GM18858 (cell line): ENCODE measurements around the gene FEV.

Experiments used
- ATAC-seq: cut with Tn5 transposase; IDR thresholded peaks from one replicate; pipeline ENCODE4 v1.9.1; 2021; ENCODE audit not compliant: unreplicated experiment

Gene FEV

GRCh38 chr2:219017201-219017931 is 32.4 kb upstream of the FEV start:
- ATAC-seq, result no peak

DNA sequence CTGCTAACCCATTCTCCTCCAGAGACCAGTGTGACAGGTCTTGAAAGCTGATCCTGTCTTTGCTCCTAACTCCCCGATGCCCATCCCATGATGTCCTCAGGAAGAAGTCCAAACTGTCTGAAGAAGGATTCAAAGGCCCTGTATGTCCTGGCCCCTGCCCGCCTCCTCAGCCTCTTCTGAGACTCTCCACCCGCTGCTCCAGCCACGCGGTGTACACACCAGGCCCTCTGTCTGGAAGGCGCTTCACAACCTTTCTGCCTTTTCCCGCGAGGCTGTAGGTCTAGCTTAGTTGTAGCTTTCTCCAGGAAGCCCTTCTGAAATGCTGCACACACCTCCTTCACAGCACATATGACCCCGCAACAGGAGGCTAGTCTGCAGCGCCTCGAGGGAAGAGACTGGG is 31.7 kb upstream of the FEV start:
- no peak for ATAC-seq

- ATAC-seq, result no peak
Observed at GRCh38 chr2:219010873-219011272, 25.9 kb upstream of the FEV start.

- ATAC-seq, result no peak
Observed at GRCh38 chr2:219010162-219010756, 25.3 kb upstream of the FEV start.

- no peak for ATAC-seq
Observed at GRCh38 chr2:219009294-219009693, 24.3 kb upstream of the FEV start.

DNA sequence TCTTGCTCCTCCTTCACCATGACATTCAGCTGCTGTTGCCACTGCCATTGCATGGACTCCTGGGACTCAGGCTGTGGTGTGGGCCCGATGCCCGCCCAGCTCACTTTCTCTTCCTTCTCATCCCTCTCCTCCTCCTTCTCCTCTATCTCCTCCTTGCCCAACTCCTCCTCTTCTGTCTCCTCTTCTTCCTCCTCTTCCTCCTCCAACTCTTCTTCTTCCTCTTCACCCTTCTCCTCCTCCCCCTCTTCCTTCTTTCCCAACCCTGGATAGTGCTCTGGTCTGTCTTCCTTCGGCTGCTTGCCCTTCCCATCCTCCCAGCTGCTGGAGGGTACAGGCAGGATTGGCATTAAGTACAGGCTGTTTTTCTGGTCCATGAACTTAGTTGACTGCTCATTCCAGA is 19.0 kb upstream of the FEV start:
- no peak for ATAC-seq

DNA sequence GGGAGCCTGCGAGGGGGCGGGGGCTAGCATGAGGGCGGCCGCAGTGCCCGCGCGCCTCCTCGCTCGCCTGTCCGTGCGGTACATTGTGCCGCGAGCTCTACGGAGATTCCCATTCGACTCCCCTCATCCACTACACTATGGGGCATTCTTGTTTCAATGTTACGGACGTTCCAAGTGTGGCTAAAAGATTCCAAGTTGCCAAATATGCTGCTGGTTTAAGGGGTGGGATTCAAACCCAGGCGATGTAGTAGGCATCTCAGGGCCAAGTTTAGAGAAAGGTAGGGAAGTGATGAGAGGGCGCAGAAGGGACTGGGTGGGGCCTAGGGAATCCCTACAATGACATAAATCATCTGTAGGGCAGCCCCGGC is 18.3 kb upstream of the FEV start:
- ATAC-seq, result no peak

DNA sequence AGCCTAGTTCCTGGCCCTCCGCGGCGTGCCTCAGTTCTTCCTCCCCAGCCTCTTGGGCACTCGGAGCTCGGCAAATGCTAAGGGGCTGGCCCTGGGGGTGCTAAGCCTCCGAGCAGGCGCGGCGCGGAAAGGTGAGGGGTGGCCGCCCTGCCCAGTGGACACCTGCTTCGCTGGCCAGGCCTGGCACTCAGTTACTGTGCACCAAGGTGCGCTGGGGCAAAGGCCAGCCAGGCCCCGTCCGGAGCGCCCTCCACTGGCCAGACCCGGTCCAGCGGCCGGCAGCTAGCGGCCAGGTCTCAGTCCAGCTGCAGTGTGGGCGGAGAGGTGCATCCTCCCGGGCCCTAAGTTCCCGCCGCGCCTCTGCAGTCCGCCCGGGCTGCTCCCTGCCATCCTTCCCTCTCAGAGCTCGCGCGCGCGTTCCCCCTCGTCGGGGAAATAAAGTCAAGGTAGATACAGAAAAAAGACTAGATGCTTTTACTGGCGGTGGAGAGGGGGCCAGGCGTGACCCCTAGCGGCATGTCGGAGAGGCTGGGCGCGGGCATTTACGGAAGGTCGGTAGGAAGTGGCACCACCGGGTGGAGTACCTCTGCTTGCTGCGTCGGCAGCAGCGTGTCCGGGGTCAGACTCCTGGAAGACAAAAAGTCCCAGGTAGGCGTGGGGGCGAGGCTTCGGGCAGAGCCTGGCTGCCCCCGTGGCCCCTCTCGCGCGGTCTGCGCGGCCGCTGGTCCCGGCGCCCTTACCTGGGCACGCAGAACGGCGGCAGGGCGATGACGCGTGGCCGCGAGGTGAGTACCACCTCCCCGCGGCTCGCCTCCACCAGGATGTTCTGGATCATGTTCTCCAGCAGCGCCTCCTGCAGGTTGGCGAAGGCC is 17.6 kb upstream of the FEV start:
- ATAC-seq, result no peak

DNA sequence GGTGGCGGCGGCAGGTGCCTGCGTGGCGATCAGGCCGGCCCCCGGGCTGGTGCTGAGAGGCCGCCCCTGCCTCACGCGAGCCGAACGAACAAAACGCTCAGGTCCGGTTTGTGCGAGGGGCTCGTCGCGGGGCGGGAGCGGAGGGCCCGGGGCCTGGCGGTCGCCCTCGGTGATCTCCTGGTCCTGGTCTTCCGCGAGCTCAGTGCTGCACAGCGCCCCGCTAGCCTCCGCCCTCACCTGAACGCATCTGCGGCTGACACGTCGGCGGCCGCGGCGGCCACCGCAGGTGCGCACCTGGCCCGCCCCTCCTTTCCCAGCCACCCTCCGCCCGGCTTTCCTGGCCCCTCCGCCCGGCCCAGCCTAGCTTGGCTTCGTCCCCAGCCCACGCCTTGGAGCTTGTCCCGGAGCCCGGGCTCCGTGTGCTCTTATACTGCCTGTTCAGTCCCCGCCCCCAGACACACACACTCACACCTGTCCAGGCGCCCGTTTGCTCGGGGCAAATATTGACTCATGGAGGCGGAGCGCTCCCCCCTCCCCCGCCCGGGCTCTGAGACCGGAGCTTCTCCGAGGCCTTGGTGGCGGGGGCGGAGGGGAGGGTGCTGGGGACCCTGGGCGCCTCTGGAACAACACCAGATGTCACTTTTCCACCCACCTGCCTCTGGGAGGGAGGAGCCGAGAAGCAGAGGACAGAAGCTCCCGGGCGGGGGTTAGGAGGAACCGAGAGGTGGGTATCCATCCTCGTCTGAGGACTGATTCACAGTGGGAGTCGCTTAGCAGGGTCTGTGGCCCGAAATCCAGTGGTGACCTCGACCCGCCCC is 16.8 kb upstream of the FEV start:
- ATAC-seq, result no peak

- no peak for ATAC-seq
Observed at GRCh38 chr2:219001100-219001576, 16.2 kb upstream of the FEV start.

- no peak for ATAC-seq
Observed at GRCh38 chr2:219000569-219000960, 15.6 kb upstream of the FEV start.

DNA sequence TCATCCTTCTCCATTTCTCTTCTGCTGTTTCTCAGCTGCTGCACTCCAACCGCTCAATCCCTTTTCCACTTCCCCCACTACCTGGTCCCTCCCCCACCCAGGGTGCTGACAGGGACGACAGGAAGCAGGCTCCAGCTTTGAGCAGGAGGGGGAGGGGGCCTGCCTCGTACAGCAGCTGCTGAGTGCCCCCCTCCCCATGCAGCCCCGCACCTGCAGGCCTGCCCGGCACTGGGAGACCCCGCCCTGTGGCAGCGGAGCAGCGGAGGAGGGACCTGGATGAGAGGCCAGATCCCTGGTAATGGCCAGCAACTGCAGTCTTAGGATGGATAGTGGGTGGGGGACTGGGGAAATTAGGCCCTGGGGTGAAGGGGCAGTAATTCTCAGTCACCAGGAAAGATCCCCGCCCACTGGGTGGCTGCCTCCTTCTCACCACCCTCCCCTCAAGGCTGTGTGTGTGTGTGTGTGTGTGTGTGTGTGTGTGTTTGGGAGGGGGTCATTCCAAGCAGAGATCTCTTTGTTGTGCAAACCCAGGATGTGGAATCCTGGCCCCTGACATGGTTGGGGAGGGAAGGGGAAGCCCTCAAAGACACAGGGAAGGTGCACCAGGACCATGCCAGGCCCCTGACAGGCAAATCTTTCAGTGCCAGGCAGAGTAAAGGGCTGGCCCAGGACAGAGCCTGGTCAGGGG is 15.0 kb upstream of the FEV start:
- ATAC-seq, result no peak

GRCh38 chr2:218999021-218999880 is 14.3 kb upstream of the FEV start:
- no peak for ATAC-seq

GRCh38 chr2:218998414-218999002 is 13.5 kb upstream of the FEV start:
- ATAC-seq, result no peak

DNA sequence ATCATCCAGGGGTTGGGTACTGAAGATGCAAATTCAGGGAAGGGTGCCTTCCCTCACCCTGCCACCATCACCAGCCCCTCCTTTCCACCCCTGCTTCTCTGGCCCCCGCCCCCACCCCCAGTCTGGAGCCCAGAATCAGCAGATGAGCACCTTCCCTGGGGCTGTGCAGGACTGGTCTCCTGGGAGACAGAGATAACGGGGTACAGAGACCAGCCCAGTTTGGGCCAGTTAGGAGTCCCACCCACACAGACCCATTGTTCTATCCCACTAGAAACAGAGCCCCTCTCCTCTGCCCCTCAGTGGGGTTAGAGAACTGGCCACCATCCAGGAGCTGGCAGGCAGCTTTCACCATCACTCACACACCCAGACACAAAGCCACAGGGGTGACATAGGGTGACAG is 12.7 kb upstream of the FEV start:
- no peak for ATAC-seq

DNA sequence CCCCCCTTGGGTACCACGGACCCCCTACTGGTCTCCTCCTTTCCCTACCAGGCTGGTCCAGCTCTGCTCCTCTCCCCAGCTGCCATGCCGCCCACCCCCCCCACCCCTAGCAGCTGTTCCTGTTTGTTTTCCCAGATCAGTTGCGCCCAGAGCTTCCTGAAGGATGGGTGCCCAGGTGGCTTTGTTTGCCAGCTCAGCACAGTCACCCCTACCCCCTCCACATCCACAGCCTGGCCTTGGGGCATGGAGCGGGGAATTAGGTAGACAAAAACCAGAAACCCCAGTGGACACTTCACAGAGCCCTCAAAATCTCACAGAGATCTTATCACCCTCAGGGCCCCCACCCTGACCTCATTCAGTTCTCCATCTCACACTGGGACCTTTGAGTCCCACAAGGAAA is 12.0 kb upstream of the FEV start:
- no peak for ATAC-seq

GRCh38 chr2:218995972-218996711 is 11.2 kb upstream of the FEV start:
- ATAC-seq, result no peak

- ATAC-seq, result no peak
Observed at GRCh38 chr2:218995561-218995960, 10.6 kb upstream of the FEV start.
